T-helper 1 cell treated with Interleukin-12 subunit alpha and Interleukin-12 subunit beta and Interleukin-4 antibody, amounts not matched to agents 30 μg/mL and 1 μg/mL, for 36 hours (primary cell): ENCODE results near the gene ADGRL3.
"Not testable (repeated sequence)": the region's sequence is repeated elsewhere in the genome, so short reads cannot be mapped to it uniquely, and the experiment has no call there.

Experiments used
- H3K27ac Mint-ChIP-seq: one replicate; pipeline ENCODE4 v1.8.0; 2021; ENCODE audit warnings: mild to moderate bottlenecking, mixed read lengths
- H3K27me3 Mint-ChIP-seq: one replicate; pipeline ENCODE4 v1.8.0; 2021; ENCODE audit warnings: low read depth, mixed read lengths
- H3K36me3 Mint-ChIP-seq: one replicate; pipeline ENCODE4 v1.8.0; 2021; ENCODE audit warnings: low read depth, mixed read lengths
- H3K4me1 Mint-ChIP-seq: one replicate; pipeline ENCODE4 v1.8.0; 2021; ENCODE audit warnings: low read depth, mixed read lengths
- H3K4me3 Mint-ChIP-seq: one replicate; pipeline ENCODE4 v1.8.0; 2021; ENCODE audit warnings: mild to moderate bottlenecking, moderate library complexity, mixed read lengths
- H3K9me3 Mint-ChIP-seq: one replicate; pipeline ENCODE4 v1.8.0; 2021; ENCODE audit warnings: mixed read lengths

Gene ADGRL3

GRCh38 chr4:61200916-61201526 lies 895 bp downstream of the ADGRL3 start:
- Mint-ChIP-seq H3K27me3 (peaks cover 50% of the 10 kb centered on the region), H3K4me1 (peaks cover 1% of the 10 kb centered on the region), H3K4me3 (no peak overlapping the region), H3K9me3 (no peaks in the 10 kb centered on the region), H3K36me3 (peaks cover 1% of the 10 kb centered on the region), H3K27ac (no peak overlapping the region)

GRCh38 chr4:61201561-61201960 lies 1.4 kb downstream of the ADGRL3 start:
- Mint-ChIP-seq H3K4me1 (peaks cover 1% of the 10 kb centered on the region), H3K27me3 (peaks cover 50% of the 10 kb centered on the region), H3K4me3 (no peak overlapping the region)

GRCh38 chr4:61201961-61202637 lies 2.0 kb downstream of the ADGRL3 start:
- Mint-ChIP-seq H3K4me3 (no peak overlapping the region), H3K9me3 (no peaks in the 10 kb centered on the region), H3K27ac (no peak overlapping the region), H3K27me3 (peaks cover 50% of the 10 kb centered on the region), H3K36me3 (peaks cover 1% of the 10 kb centered on the region), H3K4me1 (peaks cover 1% of the 10 kb centered on the region)

More at GRCh38 chr4:61201561-61201960, 1.4 kb downstream of the ADGRL3 start:
- H3K27ac Mint-ChIP-seq = no peak overlapping the region
- H3K9me3 Mint-ChIP-seq = no peaks in the 10 kb centered on the region
- peaks cover 1% of the 10 kb centered on the region for H3K36me3 Mint-ChIP-seq

GRCh38 chr4:61202638-61203435 lies 2.7 kb downstream of the ADGRL3 start:
- Mint-ChIP-seq H3K4me1 (peaks cover 1% of the 10 kb centered on the region), H3K9me3 (peaks cover 4% of the 10 kb centered on the region), H3K27ac (no peak overlapping the region), H3K4me3 (no peak overlapping the region), H3K36me3 (peaks cover 1% of the 10 kb centered on the region), H3K27me3 (peaks cover 50% of the 10 kb centered on the region)

GRCh38 chr4:61203436-61203790 lies 3.3 kb downstream of the ADGRL3 start:
- Mint-ChIP-seq H3K27me3 (peaks cover 50% of the 10 kb centered on the region), H3K4me1 (peaks cover 1% of the 10 kb centered on the region), H3K36me3 (peaks cover 1% of the 10 kb centered on the region), H3K4me3 (no peak overlapping the region), H3K9me3 (peaks cover 5% of the 10 kb centered on the region), H3K27ac (no peak overlapping the region)

- Mint-ChIP-seq H3K4me3 (no peak overlapping the region), H3K36me3 (peaks cover 1% of the 10 kb centered on the region), H3K9me3 (peaks cover 5% of the 10 kb centered on the region), H3K27me3 (peaks cover 39% of the 10 kb centered on the region), H3K4me1 (peaks cover 1% of the 10 kb centered on the region), H3K27ac (no peak overlapping the region)
Observed at GRCh38 chr4:61204353-61205060, 4.4 kb downstream of the ADGRL3 start.

- H3K4me3 Mint-ChIP-seq = no peak overlapping the region
- H3K4me1 Mint-ChIP-seq = peaks cover 1% of the 10 kb centered on the region
- H3K9me3 Mint-ChIP-seq = peaks cover 5% of the 10 kb centered on the region
- peaks cover 34% of the 10 kb centered on the region for H3K27me3 Mint-ChIP-seq
- H3K36me3 Mint-ChIP-seq = peaks cover 1% of the 10 kb centered on the region
- no peak overlapping the region for H3K27ac Mint-ChIP-seq
Observed at GRCh38 chr4:61205066-61205465, 4.9 kb downstream of the ADGRL3 start.

- not testable (repeated sequence) for H3K4me1 Mint-ChIP-seq, H3K27ac Mint-ChIP-seq, H3K36me3 Mint-ChIP-seq, H3K4me3 Mint-ChIP-seq, H3K9me3 Mint-ChIP-seq
- peaks cover 18% of the 10 kb centered on the region for H3K27me3 Mint-ChIP-seq
Observed at GRCh38 chr4:61207156-61207555, 7.0 kb downstream of the ADGRL3 start.

- H3K9me3 Mint-ChIP-seq = peaks cover 5% of the 10 kb centered on the region
Observed at GRCh38 chr4:61210186-61210939, 10.2 kb downstream of the ADGRL3 start.

GRCh38 chr4:61211781-61212180 lies 11.7 kb downstream of the ADGRL3 start:
- H3K36me3 Mint-ChIP-seq = no peaks in the 10 kb centered on the region
- H3K9me3 Mint-ChIP-seq = peaks cover 5% of the 10 kb centered on the region
- no peaks in the 10 kb centered on the region for H3K4me1 Mint-ChIP-seq
- no peak overlapping the region for H3K27ac Mint-ChIP-seq
- H3K27me3 Mint-ChIP-seq = no peaks in the 10 kb centered on the region
- H3K4me3 Mint-ChIP-seq = no peak overlapping the region

More at GRCh38 chr4:61210186-61210939, 10.2 kb downstream of the ADGRL3 start:
- no peaks in the 10 kb centered on the region for H3K4me1 Mint-ChIP-seq
- H3K36me3 Mint-ChIP-seq = no peaks in the 10 kb centered on the region
- H3K27ac Mint-ChIP-seq = no peak overlapping the region
- H3K4me3 Mint-ChIP-seq = no peak overlapping the region
- H3K27me3 Mint-ChIP-seq = no peaks in the 10 kb centered on the region

GRCh38 chr4:61212788-61213187 lies 12.7 kb downstream of the ADGRL3 start:
- no peak overlapping the region for H3K27ac Mint-ChIP-seq
- no peaks in the 10 kb centered on the region for H3K36me3 Mint-ChIP-seq
- H3K27me3 Mint-ChIP-seq = no peaks in the 10 kb centered on the region
- H3K4me1 Mint-ChIP-seq = no peaks in the 10 kb centered on the region
- H3K4me3 Mint-ChIP-seq = no peak overlapping the region
- peaks cover 1% of the 10 kb centered on the region for H3K9me3 Mint-ChIP-seq

- H3K27ac Mint-ChIP-seq = no peak overlapping the region
- H3K27me3 Mint-ChIP-seq = no peaks in the 10 kb centered on the region
- H3K9me3 Mint-ChIP-seq = no peaks in the 10 kb centered on the region
- no peak overlapping the region for H3K4me3 Mint-ChIP-seq
- no peaks in the 10 kb centered on the region for H3K4me1 Mint-ChIP-seq
- H3K36me3 Mint-ChIP-seq = no peaks in the 10 kb centered on the region
Observed at GRCh38 chr4:61214680-61215079, 14.6 kb downstream of the ADGRL3 start.

- Mint-ChIP-seq H3K4me3 (no peak overlapping the region), H3K36me3 (no peaks in the 10 kb centered on the region), H3K27ac (no peak overlapping the region), H3K9me3 (no peaks in the 10 kb centered on the region), H3K4me1 (no peaks in the 10 kb centered on the region), H3K27me3 (no peaks in the 10 kb centered on the region)
Observed at GRCh38 chr4:61217222-61217621, 17.1 kb downstream of the ADGRL3 start.

GRCh38 chr4:61220556-61220955 lies 20.4 kb downstream of the ADGRL3 start:
- H3K27me3 Mint-ChIP-seq = no peaks in the 10 kb centered on the region
- no peak overlapping the region for H3K4me3 Mint-ChIP-seq
- H3K36me3 Mint-ChIP-seq = no peaks in the 10 kb centered on the region
- no peaks in the 10 kb centered on the region for H3K9me3 Mint-ChIP-seq
- H3K27ac Mint-ChIP-seq = no peak overlapping the region
- H3K4me1 Mint-ChIP-seq = no peaks in the 10 kb centered on the region
